ENCODE measurements around the gene DRG2. TPM values are rescaled to one million over a fixed set of nuclear protein-coding genes. Genes with fewer than 3 reads are reported as not detected.

Gene DRG2
- polyA plus RNA-seq, 1 of the 3 experiments (the other 2 are of a cell fraction) = 39.9 TPM

GRCh38 chr17:18111330-18111971, 23.7 kb downstream of the DRG2 start:
- H3K79me2 ChIP-seq (ENCODE audit: insufficient read depth) = no peaks in the 10 kb centered on the region
- no peaks in the 10 kb centered on the region for H3K27me3 ChIP-seq (ENCODE audit: insufficient read depth)
- H3K4me1 ChIP-seq (ENCODE audit: control insufficient read depth in 1 of 2, insufficient read depth in 2 of 2, low read depth in 1 of 2, low read length in 1 of 2) = peaks cover 0 to 23% of the 10 kb centered on the region in 2 experiments; a peak in 1 of 4 replicates
- ChIA-PET CTCF (interaction anchor here (1.0 kb wide), 1 partner anchor 28 kb away, joined by 3 read pairs; no protein-coding TSS in a partner anchor), POLR2A (no interaction called here)
- no peak overlapping the region for H3K4me2 ChIP-seq
- H4K20me1 ChIP-seq (ENCODE audit: insufficient read depth) = no peaks in the 10 kb centered on the region
- TF ChIP-seq FOXJ3 (CRISPR knock-in tag; IDR thresholded peaks at IDR 0.05) (no peak), POLR2AphosphoS5 (IDR thresholded peaks at IDR 0.05; ENCODE audit: low read depth, low read length) (no peak), SMC3 (IDR thresholded peaks at IDR 0.05; ENCODE audit: low read depth, low read length) (no peak), EZH2phosphoT487 (IDR thresholded peaks at IDR 0.05; ENCODE audit: borderline replicate concordance, low read depth) (no peak), USF1 (IDR thresholded peaks at IDR 0.05; ENCODE audit: borderline replicate concordance, low read depth) (no peak), TAF1 (IDR thresholded peaks at IDR 0.05; ENCODE audit: borderline replicate concordance, low read depth, low read length) (no peak), EP300 (IDR thresholded peaks at IDR 0.05; ENCODE audit: borderline replicate concordance in 1 of 2, low read depth in 1 of 2, low read length in 1 of 2) (no peak), TCF12 (IDR thresholded peaks at IDR 0.05) (no peak), MEF2A (IDR thresholded peaks at IDR 0.05; ENCODE audit: borderline replicate concordance, low read depth) (no peak), MXI1 (IDR thresholded peaks at IDR 0.05; ENCODE audit: low read depth, low read length) (no peak), NFIC (IDR thresholded peaks at IDR 0.05; ENCODE audit: borderline replicate concordance) (no peak)
- TF ChIP-seq, protein P1, sequence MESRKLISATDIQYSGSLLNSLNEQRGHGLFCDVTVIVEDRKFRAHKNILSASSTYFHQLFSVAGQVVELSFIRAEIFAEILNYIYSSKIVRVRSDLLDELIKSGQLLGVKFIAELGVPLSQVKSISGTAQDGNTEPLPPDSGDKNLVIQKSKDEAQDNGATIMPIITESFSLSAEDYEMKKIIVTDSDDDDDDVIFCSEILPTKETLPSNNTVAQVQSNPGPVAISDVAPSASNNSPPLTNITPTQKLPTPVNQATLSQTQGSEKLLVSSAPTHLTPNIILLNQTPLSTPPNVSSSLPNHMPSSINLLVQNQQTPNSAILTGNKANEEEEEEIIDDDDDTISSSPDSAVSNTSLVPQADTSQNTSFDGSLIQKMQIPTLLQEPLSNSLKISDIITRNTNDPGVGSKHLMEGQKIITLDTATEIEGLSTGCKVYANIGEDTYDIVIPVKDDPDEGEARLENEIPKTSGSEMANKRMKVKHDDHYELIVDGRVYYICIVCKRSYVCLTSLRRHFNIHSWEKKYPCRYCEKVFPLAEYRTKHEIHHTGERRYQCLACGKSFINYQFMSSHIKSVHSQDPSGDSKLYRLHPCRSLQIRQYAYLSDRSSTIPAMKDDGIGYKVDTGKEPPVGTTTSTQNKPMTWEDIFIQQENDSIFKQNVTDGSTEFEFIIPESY (IDR thresholded peaks at IDR 0.05; ENCODE audit: borderline replicate concordance, low read depth) = no peak
- TF ChIP-seq, protein P2, sequence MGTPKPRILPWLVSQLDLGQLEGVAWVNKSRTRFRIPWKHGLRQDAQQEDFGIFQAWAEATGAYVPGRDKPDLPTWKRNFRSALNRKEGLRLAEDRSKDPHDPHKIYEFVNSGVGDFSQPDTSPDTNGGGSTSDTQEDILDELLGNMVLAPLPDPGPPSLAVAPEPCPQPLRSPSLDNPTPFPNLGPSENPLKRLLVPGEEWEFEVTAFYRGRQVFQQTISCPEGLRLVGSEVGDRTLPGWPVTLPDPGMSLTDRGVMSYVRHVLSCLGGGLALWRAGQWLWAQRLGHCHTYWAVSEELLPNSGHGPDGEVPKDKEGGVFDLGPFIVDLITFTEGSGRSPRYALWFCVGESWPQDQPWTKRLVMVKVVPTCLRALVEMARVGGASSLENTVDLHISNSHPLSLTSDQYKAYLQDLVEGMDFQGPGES (IDR thresholded peaks at IDR 0.05; ENCODE audit: low read depth, low read length) = no peak
- TF ChIP-seq, protein P3, sequence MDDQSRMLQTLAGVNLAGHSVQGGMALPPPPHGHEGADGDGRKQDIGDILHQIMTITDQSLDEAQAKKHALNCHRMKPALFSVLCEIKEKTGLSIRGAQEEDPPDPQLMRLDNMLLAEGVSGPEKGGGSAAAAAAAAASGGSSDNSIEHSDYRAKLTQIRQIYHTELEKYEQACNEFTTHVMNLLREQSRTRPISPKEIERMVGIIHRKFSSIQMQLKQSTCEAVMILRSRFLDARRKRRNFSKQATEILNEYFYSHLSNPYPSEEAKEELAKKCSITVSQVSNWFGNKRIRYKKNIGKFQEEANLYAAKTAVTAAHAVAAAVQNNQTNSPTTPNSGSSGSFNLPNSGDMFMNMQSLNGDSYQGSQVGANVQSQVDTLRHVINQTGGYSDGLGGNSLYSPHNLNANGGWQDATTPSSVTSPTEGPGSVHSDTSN (IDR thresholded peaks at IDR 0.05) = no peak
- TF ChIP-seq, protein P4, sequence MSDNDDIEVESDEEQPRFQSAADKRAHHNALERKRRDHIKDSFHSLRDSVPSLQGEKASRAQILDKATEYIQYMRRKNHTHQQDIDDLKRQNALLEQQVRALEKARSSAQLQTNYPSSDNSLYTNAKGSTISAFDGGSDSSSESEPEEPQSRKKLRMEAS (IDR thresholded peaks at IDR 0.05; ENCODE audit: low read depth) = no peak
- TF ChIP-seq, protein P5, sequence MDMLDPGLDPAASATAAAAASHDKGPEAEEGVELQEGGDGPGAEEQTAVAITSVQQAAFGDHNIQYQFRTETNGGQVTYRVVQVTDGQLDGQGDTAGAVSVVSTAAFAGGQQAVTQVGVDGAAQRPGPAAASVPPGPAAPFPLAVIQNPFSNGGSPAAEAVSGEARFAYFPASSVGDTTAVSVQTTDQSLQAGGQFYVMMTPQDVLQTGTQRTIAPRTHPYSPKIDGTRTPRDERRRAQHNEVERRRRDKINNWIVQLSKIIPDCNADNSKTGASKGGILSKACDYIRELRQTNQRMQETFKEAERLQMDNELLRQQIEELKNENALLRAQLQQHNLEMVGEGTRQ (IDR thresholded peaks at IDR 0.05; ENCODE audit: borderline replicate concordance, low read depth, low read length) = no peak
- TF ChIP-seq, protein P6, sequence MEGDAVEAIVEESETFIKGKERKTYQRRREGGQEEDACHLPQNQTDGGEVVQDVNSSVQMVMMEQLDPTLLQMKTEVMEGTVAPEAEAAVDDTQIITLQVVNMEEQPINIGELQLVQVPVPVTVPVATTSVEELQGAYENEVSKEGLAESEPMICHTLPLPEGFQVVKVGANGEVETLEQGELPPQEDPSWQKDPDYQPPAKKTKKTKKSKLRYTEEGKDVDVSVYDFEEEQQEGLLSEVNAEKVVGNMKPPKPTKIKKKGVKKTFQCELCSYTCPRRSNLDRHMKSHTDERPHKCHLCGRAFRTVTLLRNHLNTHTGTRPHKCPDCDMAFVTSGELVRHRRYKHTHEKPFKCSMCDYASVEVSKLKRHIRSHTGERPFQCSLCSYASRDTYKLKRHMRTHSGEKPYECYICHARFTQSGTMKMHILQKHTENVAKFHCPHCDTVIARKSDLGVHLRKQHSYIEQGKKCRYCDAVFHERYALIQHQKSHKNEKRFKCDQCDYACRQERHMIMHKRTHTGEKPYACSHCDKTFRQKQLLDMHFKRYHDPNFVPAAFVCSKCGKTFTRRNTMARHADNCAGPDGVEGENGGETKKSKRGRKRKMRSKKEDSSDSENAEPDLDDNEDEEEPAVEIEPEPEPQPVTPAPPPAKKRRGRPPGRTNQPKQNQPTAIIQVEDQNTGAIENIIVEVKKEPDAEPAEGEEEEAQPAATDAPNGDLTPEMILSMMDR (IDR thresholded peaks at IDR 0.05) = no peak
- no peaks in the 10 kb centered on the region for H3K9me2 ChIP-seq
- H3K9ac ChIP-seq = no peak overlapping the region
- H3K27ac ChIP-seq (ENCODE audit: low read depth in 2 of 2, low read length in 1 of 2) = no peak overlapping the region
- H3F3A ChIP-seq (replicated peaks; ENCODE audit: insufficient read depth) = no peaks in the 10 kb centered on the region
- no peak overlapping the region for H2AFZ ChIP-seq (ENCODE audit: low read depth)
- no peak for DNase-seq
- no peaks in the 10 kb centered on the region for H3K9me3 ChIP-seq
- no peaks in the 10 kb centered on the region for H3K36me3 ChIP-seq (replicated peaks in 1 of 2; ENCODE audit: control insufficient read depth in 1 of 2, insufficient read depth in 2 of 2, low read length in 1 of 2)
- 43% methylated on average over 4 of the region's 6 CpGs for WGBS (ENCODE audit: low lambda C conversion rate)
- no peak overlapping the region for H3K4me3 ChIP-seq (ENCODE audit: low read depth in 2 of 2, low read length in 1 of 2)
